Raji (cell line): ENCODE results near the gene MAGI2.

Experiments
- POLR2A ChIP-seq: IDR thresholded peaks from 2 replicates; pipeline ENCODE4 v1.6.1; 2011; ENCODE audit warnings: low read depth, low read length, control low read depth; ENCODE audit not compliant: insufficient read depth

MAGI2 gene

DNA sequence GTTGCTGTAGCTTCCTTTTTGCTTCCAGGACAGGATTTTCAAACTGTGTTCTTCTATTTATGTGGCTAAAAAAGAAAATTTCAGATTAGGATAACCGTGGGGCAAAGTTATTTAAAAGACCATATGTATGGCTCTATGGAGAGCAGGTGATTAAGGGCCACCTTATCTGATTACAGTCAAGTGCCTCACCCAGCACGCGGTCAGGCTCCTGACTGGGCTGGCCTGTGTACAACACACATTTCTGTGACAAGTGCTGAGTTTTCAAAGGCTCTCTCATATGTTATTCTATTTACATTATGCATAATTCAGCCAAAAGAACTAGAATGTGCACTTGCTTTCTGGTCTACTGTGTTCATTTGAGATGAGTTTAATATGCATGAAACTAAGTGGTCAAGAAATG is 1107.5 kb downstream of the MAGI2 start:
- TF ChIP-seq POLR2A = no peak

DNA sequence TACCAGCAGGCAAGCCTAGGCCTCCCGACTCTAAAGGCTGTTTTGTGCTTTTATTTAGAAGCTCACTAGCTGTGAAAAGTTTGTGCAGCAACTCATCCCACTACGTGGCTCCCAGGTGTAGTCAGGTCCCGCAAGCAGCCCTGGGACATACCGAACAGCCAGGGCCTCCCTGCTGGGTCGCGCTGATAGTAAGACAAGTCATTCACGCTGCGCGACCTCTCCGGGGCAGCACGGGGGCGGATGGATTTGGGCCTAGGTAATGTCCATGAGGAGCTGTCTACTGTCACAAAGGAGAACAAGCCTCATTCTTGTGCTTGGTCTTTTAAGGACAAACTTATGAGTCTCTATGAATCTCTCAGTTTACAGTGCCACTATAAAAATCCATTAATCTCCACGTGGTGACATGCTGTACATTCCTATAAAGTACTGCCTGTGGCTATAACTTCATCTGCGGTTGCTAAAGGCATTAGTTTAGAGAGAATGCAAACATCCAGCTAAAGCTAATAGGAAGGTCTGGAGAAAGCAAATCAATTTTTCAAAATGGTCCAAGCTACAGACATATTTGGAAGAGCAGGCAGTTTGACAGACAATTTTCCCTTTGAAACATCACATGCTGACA is 1108.1 kb downstream of the MAGI2 start:
- no peak for TF ChIP-seq POLR2A

DNA sequence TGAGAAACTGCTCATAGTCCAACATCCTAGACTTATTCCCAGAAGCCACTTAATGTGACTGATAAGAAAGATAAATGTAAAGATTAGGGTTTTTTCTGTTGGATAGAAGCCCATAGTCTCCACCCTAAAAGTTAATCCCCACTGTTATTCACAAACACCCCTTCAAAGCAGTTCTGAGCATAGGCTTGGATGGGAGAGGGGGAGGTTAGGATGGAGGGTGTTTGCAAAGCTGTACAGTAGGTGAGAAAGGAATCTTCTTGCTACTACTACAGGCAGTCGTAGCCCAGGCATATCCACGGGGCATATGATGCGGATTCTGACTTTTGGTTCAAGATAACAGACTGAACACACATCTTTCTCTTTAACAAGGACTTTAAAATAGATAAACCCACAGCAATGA is 1119.0 kb downstream of the MAGI2 start:
- TF ChIP-seq POLR2A = no peak

DNA sequence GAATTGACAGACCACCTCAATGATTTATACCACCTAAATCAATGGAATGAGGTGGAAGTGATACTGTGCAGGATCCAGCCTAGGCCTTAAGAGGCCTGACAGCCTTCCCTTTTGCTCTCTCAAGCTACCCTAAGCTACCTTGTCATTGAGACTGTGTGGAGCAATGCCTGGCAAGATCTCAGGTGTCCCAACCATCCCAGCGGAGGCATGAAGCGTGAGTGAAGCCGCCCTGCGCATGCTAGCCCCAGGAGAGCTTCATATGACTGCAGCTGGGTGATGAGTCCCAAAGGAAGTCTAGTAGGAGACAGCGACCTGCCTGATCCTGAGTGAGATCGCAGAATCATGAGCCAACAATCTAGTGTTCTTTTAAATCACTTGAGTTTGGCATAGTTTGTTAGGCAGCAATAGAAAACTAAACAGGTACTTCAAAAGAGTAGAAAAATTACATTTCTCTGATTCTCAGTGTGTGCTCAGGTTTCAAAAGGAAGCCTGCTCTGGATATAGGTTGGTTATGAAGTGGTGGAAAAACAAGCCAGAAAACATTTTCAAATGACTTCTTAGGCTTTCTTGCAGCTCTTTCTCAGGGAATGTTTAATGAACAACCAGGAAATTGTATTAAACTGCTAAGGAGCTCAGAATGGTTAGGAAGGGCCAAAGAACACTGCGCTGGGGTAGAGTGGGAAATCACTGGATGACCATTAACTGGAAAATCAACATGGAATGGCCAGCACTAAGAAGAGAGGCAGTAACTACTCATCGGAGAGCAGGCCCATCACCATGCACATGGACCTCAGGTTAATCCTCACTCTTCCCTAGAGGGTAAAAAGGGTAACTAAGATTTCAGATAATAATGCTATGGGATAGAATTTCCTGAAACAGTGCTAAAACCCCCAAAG is 1119.7 kb downstream of the MAGI2 start:
- no peak for TF ChIP-seq POLR2A

DNA sequence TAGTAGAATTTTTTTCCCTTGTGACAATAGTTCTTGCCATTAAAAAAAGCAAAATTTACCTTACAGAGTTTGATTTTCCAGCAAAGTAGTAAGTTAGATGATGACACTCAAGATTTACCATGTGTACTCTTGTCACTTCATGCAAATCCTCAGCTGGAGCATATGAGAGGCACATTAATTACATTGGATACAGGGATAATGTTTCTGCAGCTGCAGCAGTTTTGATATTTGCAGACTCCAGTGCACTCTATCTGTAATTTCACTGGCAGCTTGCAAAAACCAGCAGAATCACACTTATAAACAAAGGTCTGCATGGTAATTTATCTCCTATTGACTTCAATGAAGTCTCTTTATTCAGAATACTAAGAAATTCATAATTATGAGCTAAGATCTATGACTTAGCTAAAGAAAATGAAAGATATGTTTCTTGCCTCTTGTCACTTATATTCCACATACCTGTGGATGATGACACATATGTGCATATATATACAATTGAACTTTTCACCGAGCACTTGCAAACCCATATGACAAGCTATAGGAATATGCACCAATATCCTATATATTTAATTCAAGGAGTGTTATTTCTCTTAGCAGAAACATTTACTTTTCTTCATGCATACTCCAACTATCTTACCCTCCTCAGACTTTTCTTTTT is 1124.3 kb downstream of the MAGI2 start:
- TF ChIP-seq POLR2A = no peak

DNA sequence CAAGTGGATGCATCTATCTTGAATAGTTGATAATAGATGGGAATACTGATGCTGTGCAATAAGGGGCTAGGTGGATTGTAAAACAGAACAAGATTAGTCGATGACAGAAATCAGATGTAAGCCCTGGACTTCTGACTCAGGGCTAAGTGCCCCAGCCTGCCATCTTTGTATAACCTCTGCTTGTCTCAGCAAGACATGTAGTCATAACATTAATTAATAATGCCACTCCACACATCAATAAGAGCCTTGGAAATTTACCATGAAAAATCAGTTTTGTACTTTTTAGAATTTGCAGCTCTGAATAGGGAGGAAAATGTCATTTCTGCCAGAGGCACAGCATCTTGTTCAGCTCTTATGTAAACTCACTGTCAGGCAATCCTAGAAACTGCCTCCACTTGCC is 1125.7 kb downstream of the MAGI2 start:
- TF ChIP-seq POLR2A = no peak

DNA sequence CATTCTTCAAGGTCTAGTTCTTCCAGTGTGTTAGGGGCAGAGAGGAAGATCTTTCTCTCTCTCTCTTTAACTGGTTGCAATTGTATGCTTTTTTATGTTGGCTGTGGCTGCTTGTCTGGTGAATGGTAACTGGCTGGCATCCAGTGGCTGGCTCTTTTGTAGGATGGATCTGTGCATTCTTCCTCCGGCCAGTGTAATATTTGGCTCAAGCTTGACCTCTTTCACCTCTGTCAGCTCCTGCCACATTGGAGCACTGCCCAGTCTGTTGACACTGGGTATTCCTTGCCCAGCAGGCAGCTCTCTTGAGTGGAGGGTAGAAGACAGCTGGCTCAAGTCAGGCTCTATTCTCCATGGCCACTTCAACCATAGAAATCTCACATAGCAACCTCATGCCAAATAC is 1126.6 kb downstream of the MAGI2 start:
- no peak for TF ChIP-seq POLR2A

DNA sequence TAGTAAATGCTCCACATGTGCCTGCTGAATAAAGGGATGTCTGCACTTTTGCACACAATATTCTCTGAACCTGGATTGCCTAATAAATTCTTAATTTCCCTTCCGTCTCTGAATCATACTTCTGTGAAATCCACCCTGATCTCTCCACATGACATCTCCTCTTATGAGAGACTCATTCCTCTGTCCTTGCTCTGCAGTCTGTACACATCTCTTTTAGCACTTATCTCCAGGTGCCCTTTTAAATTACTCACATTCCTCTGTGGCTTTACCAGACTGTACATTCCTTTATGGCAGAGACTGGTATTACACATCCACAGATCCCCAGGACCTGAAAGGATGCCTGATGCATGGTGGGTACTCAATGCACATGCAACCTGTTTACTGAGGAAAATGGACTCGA is 1127.3 kb downstream of the MAGI2 start:
- no peak for TF ChIP-seq POLR2A

DNA sequence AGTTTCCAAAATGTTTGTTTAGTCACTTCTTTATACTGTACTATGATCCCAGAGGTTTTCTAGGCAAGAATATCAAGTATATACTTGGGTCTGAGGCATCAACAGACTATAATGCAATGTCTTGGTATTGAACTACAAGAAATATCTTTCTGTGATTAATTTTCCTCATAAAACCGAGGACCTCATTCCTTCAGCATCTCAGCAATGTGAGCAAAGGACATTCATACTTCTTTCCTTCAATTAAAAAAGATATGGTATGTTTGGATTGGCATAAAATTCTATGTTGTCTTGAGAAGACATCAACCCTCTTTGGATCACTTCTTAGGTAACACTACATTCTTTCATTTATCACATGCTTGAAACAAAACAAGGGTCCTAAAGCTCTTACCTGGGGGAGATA is 1130.3 kb downstream of the MAGI2 start:
- TF ChIP-seq POLR2A = no peak

DNA sequence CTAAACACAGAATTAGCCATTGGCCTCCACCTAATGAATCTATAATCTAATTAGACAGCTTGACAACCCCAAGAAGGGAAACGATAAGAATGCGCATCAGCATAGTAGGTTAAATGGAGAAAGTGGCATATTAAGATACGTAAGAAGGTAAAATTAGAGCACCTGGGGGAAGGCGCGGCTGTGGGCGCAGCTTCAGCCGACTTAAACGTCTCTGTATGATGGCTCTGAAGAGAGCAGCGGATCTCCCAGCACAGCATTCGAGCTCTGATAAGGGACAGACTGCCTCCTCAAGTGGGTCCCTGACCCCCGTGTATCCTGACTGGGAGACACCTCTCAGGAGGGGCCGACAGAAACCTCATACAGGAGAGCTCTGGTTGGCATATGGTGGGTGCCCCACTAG is 1136.1 kb downstream of the MAGI2 start:
- no peak for TF ChIP-seq POLR2A

DNA sequence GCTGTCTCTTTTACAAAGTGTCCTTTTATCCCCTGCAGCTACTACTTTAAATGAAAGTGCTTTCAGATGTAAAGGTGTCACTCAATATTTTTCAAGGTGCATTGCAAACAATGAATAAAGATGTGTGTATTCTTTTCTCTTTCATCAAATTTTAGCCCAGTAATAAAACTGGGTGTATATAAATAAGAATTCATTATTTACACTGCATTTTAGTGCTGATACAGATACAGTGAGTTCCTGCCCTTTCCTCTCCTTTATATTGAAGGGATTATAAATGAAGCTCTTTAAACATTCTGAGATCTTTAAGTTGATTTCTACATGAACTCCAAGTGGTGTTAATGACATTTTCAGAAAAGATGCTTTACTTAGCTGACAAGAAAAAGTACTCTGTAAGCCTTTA is 1137.4 kb downstream of the MAGI2 start:
- no peak for TF ChIP-seq POLR2A

DNA sequence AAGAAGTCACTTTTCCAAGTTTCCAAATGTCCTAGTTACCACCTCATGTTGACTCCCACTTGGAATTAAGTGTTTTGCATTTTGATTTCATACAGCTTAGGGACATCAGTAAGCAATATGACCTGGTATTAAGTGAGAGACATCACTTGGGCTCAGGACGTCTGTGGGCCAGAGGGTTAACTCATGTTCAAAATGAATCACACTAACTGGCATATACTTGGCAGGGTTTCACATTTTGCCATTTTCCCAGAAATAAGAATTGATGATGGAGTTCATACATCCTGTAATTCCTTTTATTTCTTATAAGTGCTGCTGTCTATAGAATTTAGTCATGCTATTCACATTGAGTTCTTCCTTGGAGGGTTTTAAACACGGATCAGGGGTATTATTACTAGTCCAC is 1138.3 kb downstream of the MAGI2 start:
- no peak for TF ChIP-seq POLR2A

DNA sequence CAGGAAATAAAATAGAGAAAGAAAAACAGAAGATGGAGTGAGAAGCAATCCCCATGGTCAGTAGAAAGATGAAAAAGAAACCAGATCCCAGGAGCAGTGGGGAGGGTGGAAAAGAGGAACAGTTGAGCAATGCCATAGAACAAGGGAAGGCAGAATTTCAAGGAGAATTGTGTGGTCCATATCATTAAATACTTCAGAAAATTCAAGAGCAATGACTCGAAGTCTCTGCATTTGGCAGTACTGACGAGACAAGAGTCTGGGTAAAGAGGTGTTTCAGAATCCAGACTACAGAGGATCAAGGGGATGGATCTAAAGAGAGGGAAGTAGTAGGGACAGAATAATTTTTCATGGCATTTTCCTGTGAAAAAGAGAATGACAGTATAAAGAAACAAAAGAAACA is 1142.3 kb downstream of the MAGI2 start:
- TF ChIP-seq POLR2A = no peak

DNA sequence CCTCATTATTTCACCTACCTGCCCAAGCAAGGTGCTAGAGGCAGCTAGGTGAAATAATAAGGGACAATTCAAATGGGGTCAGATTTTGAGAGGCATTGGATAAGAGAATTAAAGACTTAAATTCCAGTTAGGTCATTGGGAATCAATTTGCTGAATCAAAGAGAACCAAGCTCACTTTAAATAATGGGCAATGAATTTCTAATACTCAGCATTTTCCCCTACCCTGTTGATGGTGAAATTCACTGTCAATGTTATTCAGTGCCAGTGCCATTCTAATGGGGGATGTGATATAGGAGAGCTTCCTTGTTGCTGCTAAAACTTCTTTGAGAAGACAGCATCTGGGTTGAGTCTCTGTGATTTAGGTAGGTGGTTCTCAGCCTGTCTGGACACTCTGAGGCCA is 1145.6 kb downstream of the MAGI2 start:
- TF ChIP-seq POLR2A = no peak

DNA sequence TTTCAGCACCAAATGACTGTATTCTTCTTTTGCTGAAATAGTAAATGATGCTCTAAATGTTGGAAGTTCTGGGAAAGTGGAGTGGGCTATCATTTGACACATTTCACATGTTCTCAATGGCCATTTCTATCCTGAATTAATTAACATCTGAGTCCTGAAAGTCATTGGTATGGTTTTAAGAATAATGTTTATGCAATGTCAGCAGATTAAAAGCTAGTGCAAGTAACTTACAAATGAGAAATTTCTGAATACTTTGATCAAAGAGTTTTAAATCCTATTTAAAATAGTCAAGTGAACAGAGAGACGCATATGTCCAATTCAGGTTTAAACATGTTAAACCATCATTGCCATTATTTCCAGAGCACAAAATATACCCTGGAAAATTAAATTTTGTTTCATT is 1146.8 kb downstream of the MAGI2 start:
- TF ChIP-seq POLR2A = no peak

DNA sequence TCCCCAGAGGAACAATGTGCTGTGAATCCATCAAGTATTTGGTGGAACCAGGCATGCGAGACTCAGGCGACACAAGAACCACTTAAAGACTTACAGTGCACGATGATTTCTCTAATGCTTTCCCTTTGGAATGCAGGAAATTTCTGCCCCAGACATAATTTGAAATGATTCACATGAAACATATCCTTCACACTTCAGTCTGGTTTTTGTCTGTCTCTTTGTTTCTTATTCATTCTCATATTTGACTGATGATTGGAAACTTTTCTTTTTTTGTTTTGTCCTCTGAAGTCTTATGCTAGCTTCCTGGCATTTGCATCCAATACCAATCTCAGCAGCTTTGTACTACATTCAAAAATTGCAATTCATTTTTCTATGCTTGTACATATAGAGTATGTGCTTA is 1152.1 kb downstream of the MAGI2 start:
- no peak for TF ChIP-seq POLR2A
